CD14-positive monocyte (primary cell): ENCODE measurements around the gene EIF4E1B. TPM values are rescaled to one million over a fixed set of nuclear protein-coding genes. Genes with fewer than 3 reads are reported as not detected.

ENCODE experiments used
- DNase-seq, 3 donors: peaks; one replicate each; pipeline ENCODE4 v3.0.0-alpha.2; 2011 to 2022
- H2AFZ ChIP-seq: 2 replicates; pipeline ENCODE4 v1.6.0; 2012; ENCODE audit warnings: mild to moderate bottlenecking, low read depth, low read length, inconsistent platforms; ENCODE audit not compliant: insufficient read depth, poor library complexity, severe bottlenecking
- H3K27ac ChIP-seq, 2 donors: 1 replicate in 1 of 2; 2 replicates in 1 of 2; pipeline ENCODE4 v1.5.1; 2012 to 2013; ENCODE audit warnings: low read length in 2 of 2, control low read depth in 1 of 2, inconsistent platforms in 1 of 2, low read depth in 1 of 2, mild to moderate bottlenecking in 1 of 2
- H3K27me3 ChIP-seq, 2 donors: one replicate each; pipeline versions ENCODE4 v1.6.0 to v1.6.1; 2011 to 2013; ENCODE audit warnings: low read length in 2 of 2; ENCODE audit not compliant: control insufficient read depth in 2 of 2, insufficient read depth in 2 of 2
- H3K36me3 ChIP-seq, 2 donors: replicated peaks in 1 of 2; 1 replicate in 1 of 2; 2 replicates in 1 of 2; pipeline versions ENCODE4 v1.5.1 to v1.6.1; 2012 to 2013; ENCODE audit warnings: low read length in 2 of 2, control low read depth in 1 of 2, inconsistent platforms in 1 of 2, mild to moderate bottlenecking in 1 of 2; ENCODE audit not compliant: insufficient read depth in 2 of 2, control insufficient read depth in 1 of 2
- H3K4me1 ChIP-seq, 2 donors: 1 replicate in 1 of 2; 2 replicates in 1 of 2; pipeline versions ENCODE4 v1.5.1 to v1.6.1; 2012 to 2013; ENCODE audit warnings: low read length in 2 of 2, control low read depth in 1 of 2, inconsistent platforms in 1 of 2, mild to moderate bottlenecking in 1 of 2, moderate library complexity in 1 of 2; ENCODE audit not compliant: insufficient read depth in 2 of 2, control insufficient read depth in 1 of 2
- H3K4me2 ChIP-seq: replicated peaks from 2 replicates; pipeline ENCODE3; 2012; ENCODE audit warnings: low read length, moderate library complexity, mild to moderate bottlenecking; ENCODE audit not compliant: poor library complexity, severe bottlenecking; ENCODE audit errors: extremely low read depth
- H3K4me3 ChIP-seq, 3 experiments: fragments of 200-600 bp in 1 of 3; sonication (generic) in 1 of 3; replicated peaks in 1 of 3; 1 replicate in 2 of 3; 2 replicates in 1 of 3; pipeline ENCODE4 v1.5.1; 2011 to 2013; ENCODE audit warnings: low read length in 3 of 3, mild to moderate bottlenecking in 3 of 3, control low read depth in 2 of 3, low read depth in 2 of 3, inconsistent platforms in 1 of 3, moderate library complexity in 1 of 3
- H3K79me2 ChIP-seq: 2 replicates; pipeline ENCODE4 v1.6.0; 2012; ENCODE audit warnings: mild to moderate bottlenecking, control low read depth, inconsistent platforms, low read length, moderate library complexity; ENCODE audit not compliant: insufficient read depth
- H3K9ac ChIP-seq: 2 replicates; pipeline ENCODE4 v1.6.0; 2017; ENCODE audit warnings: low read length, mild to moderate bottlenecking; ENCODE audit not compliant: insufficient read depth, poor library complexity, severe bottlenecking
- H3K9me3 ChIP-seq, 2 donors: replicated peaks in 1 of 2; 1 replicate in 1 of 2; 2 replicates in 1 of 2; pipeline versions ENCODE4 v1.5.1 to v1.6.1; 2012 to 2013; ENCODE audit warnings: low read length in 2 of 2, control low read depth in 1 of 2; ENCODE audit not compliant: control insufficient read depth in 1 of 2, insufficient read depth in 1 of 2
- H4K20me1 ChIP-seq: 2 replicates; pipeline ENCODE4 v1.6.0; 2012; ENCODE audit warnings: mild to moderate bottlenecking, low read length, control low read depth, moderate library complexity; ENCODE audit not compliant: insufficient read depth
- H3K27ac Mint-ChIP-seq, 7 donors: one replicate each; pipeline ENCODE4 v1.8.0; 2020; ENCODE audit warnings: mild to moderate bottlenecking in 7 of 7, mixed read lengths in 7 of 7, moderate library complexity in 6 of 7, inconsistent platforms in 2 of 7
- H3K27me3 Mint-ChIP-seq, 3 donors: one replicate each; pipeline ENCODE4 v1.8.0; 2021 to 2022; ENCODE audit warnings: low read depth in 3 of 3, mild to moderate bottlenecking in 3 of 3, mixed read lengths in 3 of 3, moderate library complexity in 3 of 3, inconsistent platforms in 1 of 3
- H3K36me3 Mint-ChIP-seq, 2 donors: one replicate each; pipeline ENCODE4 v1.8.0; 2020; ENCODE audit warnings: mixed read lengths in 2 of 2, inconsistent platforms in 1 of 2, mild to moderate bottlenecking in 1 of 2
- H3K4me1 Mint-ChIP-seq: one replicate; pipeline ENCODE4 v1.8.0; 2020; ENCODE audit warnings: mild to moderate bottlenecking, mixed read lengths
- H3K4me3 Mint-ChIP-seq, 2 donors: one replicate each; pipeline ENCODE4 v1.8.0; 2020; ENCODE audit warnings: mild to moderate bottlenecking in 2 of 2, mixed read lengths in 2 of 2, moderate library complexity in 1 of 2
- H3K9me3 Mint-ChIP-seq, 7 donors: one replicate each; pipeline ENCODE4 v1.8.0; 2020 to 2022; ENCODE audit warnings: mixed read lengths in 7 of 7, mild to moderate bottlenecking in 6 of 7, moderate library complexity in 6 of 7, inconsistent platforms in 2 of 7
- WGBS: methylation state at CpG from one replicate; pipeline ENCODE4 v1.1.5; 2013; ENCODE audit warnings: missing lambda C conversion rate; ENCODE audit not compliant: insufficient coverage; 5-methylcytosine and 5-hydroxymethylcytosine counted together
- intact Hi-C, 2 donors: fragments of 100-400 bp; cut with micrococcal nuclease; formaldehyde crosslinking; loops; one replicate each; pipeline versions ENCODE4 v1.15.0 to v1.15.1; 2023
- polyA plus RNA-seq, 3 donors: library from polyadenylated mRNA; depleted of rRNA in 1 of 3; unstranded in 2 of 3; stranded (reverse) in 1 of 3; fragments of 300-500 nt in 2 of 3; fragments of >200 nt in 1 of 3; fragmentation: Illumina TruSeq in 2 of 3; gene quantifications; 1 replicate in 2 of 3; 2 replicates in 1 of 3; pipeline ENCODE4 v1.2.3, GENCODE V29; 2012 to 2021
- TF ChIP-seq, protein P1 (sequence below): fragments of 200-600 bp; IDR thresholded peaks from one replicate; pipeline ENCODE4 v1.8.0; 2022; ENCODE audit warnings: antibody characterized with exemption, mild to moderate bottlenecking

The EIF4E1B gene
- polyA plus RNA-seq, 3 donors, result not detected

DNA sequence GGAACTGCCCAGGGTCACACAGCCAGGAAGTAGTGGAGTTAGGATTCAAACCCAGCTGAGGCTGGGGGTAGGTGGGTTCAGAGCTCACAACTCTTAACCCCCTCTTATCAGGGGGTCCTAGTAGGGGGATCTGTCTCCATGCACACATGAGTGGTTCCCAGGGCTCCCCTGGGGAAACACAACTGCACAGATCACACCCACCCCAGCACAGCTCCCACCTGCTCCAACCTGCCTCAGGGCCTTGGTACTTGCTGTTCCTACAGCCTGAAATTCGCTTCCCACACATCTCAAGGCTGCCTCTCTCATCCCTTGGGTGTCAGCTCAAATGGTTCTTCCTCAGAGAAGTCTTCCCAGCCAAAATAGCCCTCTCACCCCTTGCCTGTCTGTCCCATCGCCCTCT is 5.0 kb upstream of the EIF4E1B start:
- TF ChIP-seq, protein P1, sequence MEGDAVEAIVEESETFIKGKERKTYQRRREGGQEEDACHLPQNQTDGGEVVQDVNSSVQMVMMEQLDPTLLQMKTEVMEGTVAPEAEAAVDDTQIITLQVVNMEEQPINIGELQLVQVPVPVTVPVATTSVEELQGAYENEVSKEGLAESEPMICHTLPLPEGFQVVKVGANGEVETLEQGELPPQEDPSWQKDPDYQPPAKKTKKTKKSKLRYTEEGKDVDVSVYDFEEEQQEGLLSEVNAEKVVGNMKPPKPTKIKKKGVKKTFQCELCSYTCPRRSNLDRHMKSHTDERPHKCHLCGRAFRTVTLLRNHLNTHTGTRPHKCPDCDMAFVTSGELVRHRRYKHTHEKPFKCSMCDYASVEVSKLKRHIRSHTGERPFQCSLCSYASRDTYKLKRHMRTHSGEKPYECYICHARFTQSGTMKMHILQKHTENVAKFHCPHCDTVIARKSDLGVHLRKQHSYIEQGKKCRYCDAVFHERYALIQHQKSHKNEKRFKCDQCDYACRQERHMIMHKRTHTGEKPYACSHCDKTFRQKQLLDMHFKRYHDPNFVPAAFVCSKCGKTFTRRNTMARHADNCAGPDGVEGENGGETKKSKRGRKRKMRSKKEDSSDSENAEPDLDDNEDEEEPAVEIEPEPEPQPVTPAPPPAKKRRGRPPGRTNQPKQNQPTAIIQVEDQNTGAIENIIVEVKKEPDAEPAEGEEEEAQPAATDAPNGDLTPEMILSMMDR, result no peak
- WGBS, result 95% methylated on average over 2 of the region's 2 CpGs
- H3K9me3 ChIP-seq, result peaks cover 0 to 9% of the 10 kb centered on the region in 2 donors
- H3K4me3 ChIP-seq, result no peak overlapping the region
- no peaks in the 10 kb centered on the region for H4K20me1 ChIP-seq
- no peaks in the 10 kb centered on the region for H3K79me2 ChIP-seq
- H3K4me2 ChIP-seq, result no peak overlapping the region
- intact Hi-C loops, result no loop called here
- H3K4me1 ChIP-seq, result peaks cover 5 to 11% of the 10 kb centered on the region in 2 donors
- peaks cover 22 to 74% of the 10 kb centered on the region in 2 donors for H3K27me3 ChIP-seq
- no peak overlapping the region for H3K9ac ChIP-seq
- Mint-ChIP-seq H3K27ac (no peak overlapping the region), H3K4me3 (no peak overlapping the region), H3K27me3 (peaks cover 50 to 76% (median 68%) of the 10 kb centered on the region in 3 donors), H3K36me3 (peaks cover 2% of the 10 kb centered on the region in 2 donors), H3K9me3 (peaks cover 0 to 9% (median 2%) of the 10 kb centered on the region in 7 donors), H3K4me1 (peaks cover 8% of the 10 kb centered on the region)
- H2AFZ ChIP-seq, result no peak overlapping the region
- DNase-seq, result no peak
- no peak overlapping the region for H3K27ac ChIP-seq
- H3K36me3 ChIP-seq, result no peaks in the 10 kb centered on the region

DNA sequence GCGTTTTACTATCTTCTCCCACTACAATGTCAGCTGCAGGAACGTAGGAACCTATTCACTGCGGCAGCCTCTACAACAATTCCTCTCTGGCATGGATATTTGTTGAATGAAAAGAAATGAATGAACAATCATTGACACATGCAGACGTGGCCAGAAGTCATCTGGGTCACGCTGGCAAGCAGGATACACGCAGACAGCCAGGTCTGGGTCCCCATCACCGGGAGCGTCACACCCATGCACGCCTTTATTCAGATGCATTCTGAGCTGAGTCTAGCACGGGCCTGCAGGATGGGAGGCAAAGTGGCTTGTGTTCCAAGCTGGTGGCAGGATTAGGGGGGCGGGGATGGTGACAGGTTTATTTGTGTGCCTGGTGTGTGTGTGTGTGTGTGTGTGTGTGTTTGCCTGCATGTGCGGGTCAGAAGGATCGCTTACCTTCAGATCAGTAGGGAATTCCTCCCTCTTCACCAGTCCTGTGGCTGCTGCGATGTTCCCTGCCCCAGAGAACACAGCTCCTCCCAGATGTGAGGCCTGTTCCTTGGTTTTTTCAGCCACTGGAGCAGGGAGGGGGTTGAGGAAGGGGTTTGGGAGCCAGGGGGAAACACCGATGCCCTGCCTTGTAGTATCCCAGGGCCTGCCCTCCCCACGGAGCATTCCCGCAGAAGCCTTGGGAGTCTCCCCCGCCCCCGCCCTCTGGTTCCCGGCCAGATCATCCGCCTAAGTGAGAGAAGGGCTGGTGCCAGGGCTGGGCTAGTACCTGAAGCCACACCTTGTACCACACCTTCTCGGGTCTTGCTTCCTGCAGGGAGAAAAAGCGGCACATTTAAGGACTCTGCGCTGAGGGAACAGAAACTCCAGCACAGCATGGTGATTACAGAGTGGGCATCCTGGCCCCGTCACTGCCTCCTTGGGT is 4.3 kb upstream of the EIF4E1B start:
- TF ChIP-seq, protein P1, result no peak
- WGBS, result 85% methylated on average over 14 of the region's 25 CpGs
- no peaks in the 10 kb centered on the region for H4K20me1 ChIP-seq
- H3K4me1 ChIP-seq, result peaks cover 0 to 5% of the 10 kb centered on the region in 2 donors
- no peak for DNase-seq
- intact Hi-C loops, result no loop called here
- H3K27ac Mint-ChIP-seq, result peak overlapping the region in 2 of 7 donors; percentile 38 to 62
- peaks cover 24 to 74% of the 10 kb centered on the region in 2 donors for H3K27me3 ChIP-seq
- H3K79me2 ChIP-seq, result no peaks in the 10 kb centered on the region
- peaks cover 0 to 6% (median 4%) of the 10 kb centered on the region in 7 donors for H3K9me3 Mint-ChIP-seq
- H2AFZ ChIP-seq, result no peak overlapping the region
- H3K9ac ChIP-seq, result no peak overlapping the region
- H3K36me3 Mint-ChIP-seq, result peaks cover 0 to 4% of the 10 kb centered on the region in 2 donors
- H3K27ac ChIP-seq, result no peak overlapping the region
- H3K4me3 ChIP-seq, result no peak overlapping the region
- H3K4me1 Mint-ChIP-seq, result peaks cover 8% of the 10 kb centered on the region
- peak overlapping the region in 1 of 2 donors; percentile 39 for H3K4me3 Mint-ChIP-seq
- peaks cover 50 to 76% (median 68%) of the 10 kb centered on the region in 3 donors for H3K27me3 Mint-ChIP-seq
- H3K4me2 ChIP-seq, result no peak overlapping the region
- H3K9me3 ChIP-seq, result peaks cover 0 to 9% of the 10 kb centered on the region in 2 donors
- H3K36me3 ChIP-seq, result no peaks in the 10 kb centered on the region
